Activated naive CD4-positive, alpha-beta T cell treated with anti-CD3 and anti-CD28 coated beads, Interleukin-2, amount 10 ng/mL, durations not matched to agents 7 days and 5 days (primary cell): ENCODE results near the gene MAML3.

Source experiments
- CTCF ChIA-PET: fragments of 350-600 bp; sonication (Branson Sonifier 250); formaldehyde crosslinking; loops from one replicate; lab custom pipeline; 2021; ENCODE audit warnings: antibody characterized with exemption; lab: Charles Lee
- DNase-seq: peaks from one replicate; pipeline ENCODE4 v3.0.0-alpha.2; 2020
- H3K27ac Mint-ChIP-seq: one replicate; pipeline ENCODE4 v1.8.0; 2021; ENCODE audit warnings: mild to moderate bottlenecking, moderate library complexity, mixed read lengths
- H3K27me3 Mint-ChIP-seq: one replicate; pipeline ENCODE4 v1.8.0; 2021; ENCODE audit warnings: mild to moderate bottlenecking, mixed read lengths
- H3K36me3 Mint-ChIP-seq: one replicate; pipeline ENCODE4 v1.8.0; 2021; ENCODE audit warnings: mixed read lengths
- H3K4me1 Mint-ChIP-seq: one replicate; pipeline ENCODE4 v1.8.0; 2021; ENCODE audit warnings: mixed read lengths
- H3K4me3 Mint-ChIP-seq: one replicate; pipeline ENCODE4 v1.8.0; 2021; ENCODE audit warnings: mild to moderate bottlenecking, moderate library complexity, mixed read lengths
- H3K9me3 Mint-ChIP-seq: one replicate; pipeline ENCODE4 v1.8.0; 2021; ENCODE audit warnings: mixed read lengths

The MAML3 gene

DNA sequence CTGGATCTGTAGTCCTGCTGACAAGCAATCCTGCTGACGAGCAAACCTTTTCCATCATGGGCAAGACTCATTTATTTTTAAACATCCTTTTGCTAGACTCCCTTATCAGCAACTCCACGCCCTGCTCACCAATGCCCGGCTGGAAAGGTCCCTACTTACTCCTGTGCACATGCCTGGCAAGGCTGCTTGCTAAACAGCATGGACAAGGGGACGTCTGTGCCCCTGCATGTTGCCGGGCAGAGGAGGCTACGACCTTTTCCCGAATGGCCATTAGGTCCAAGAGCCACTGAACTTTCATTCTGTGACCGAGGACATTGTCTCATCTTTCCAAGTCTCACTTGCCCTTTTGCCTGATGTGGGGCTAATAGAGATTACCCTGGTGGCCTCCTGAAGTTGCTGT, 389.8 kb downstream of the MAML3 start:
- H3K9me3 Mint-ChIP-seq: no peaks in the 10 kb centered on the region
- H3K4me1 Mint-ChIP-seq: no peaks in the 10 kb centered on the region
- no peak overlapping the region for H3K27ac Mint-ChIP-seq
- H3K27me3 Mint-ChIP-seq: peaks cover 24% of the 10 kb centered on the region
- no peak overlapping the region for H3K4me3 Mint-ChIP-seq
- DNase-seq: no peak
- H3K36me3 Mint-ChIP-seq: no peaks in the 10 kb centered on the region
- CTCF ChIA-PET: no interaction called here

- Mint-ChIP-seq H3K9me3 (no peaks in the 10 kb centered on the region), H3K27me3 (peaks cover 26% of the 10 kb centered on the region), H3K36me3 (no peaks in the 10 kb centered on the region), H3K4me1 (no peaks in the 10 kb centered on the region), H3K4me3 (no peak overlapping the region), H3K27ac (no peak overlapping the region)
- CTCF ChIA-PET: no interaction called here
- DNase-seq: no peak
Measured at GRCh38 chr4:139763672-139764071, 390.3 kb downstream of the MAML3 start.

DNA sequence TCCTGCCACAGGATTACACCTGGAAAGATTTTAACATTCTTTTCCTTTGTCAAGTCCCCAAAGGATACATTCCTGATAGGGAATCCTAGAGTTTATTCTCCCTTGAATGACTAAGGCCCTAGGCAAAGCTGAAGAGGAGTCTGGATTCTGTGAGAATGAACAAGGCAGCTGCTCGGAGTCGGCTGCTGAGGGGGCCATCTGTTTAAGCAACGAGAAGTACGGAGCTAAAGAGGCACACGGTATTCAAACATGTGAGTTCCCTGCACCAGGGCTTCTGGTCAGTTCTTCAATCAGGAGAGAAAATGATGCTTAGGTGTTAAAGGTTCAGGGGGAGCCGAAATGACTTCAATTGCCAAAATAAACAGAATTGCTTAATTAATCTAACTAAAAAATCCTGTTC, 390.8 kb downstream of the MAML3 start:
- CTCF ChIA-PET: no interaction called here

GRCh38 chr4:139762720-139763119, 391.3 kb downstream of the MAML3 start:
- Mint-ChIP-seq H3K36me3 (no peaks in the 10 kb centered on the region), H3K27me3 (peaks cover 29% of the 10 kb centered on the region), H3K4me3 (no peak overlapping the region), H3K27ac (no peak overlapping the region), H3K9me3 (no peaks in the 10 kb centered on the region), H3K4me1 (no peaks in the 10 kb centered on the region)
- DNase-seq: no peak
- CTCF ChIA-PET: no interaction called here

More for the DNA sequence above, 390.8 kb downstream of the MAML3 start:
- Mint-ChIP-seq H3K27me3 (peaks cover 26% of the 10 kb centered on the region), H3K9me3 (no peaks in the 10 kb centered on the region), H3K27ac (no peak overlapping the region), H3K4me1 (no peaks in the 10 kb centered on the region), H3K4me3 (no peak overlapping the region), H3K36me3 (no peaks in the 10 kb centered on the region)
- DNase-seq: no peak

- CTCF ChIA-PET: no interaction called here
- Mint-ChIP-seq H3K4me3 (no peak overlapping the region), H3K36me3 (no peaks in the 10 kb centered on the region), H3K27ac (no peak overlapping the region), H3K9me3 (no peaks in the 10 kb centered on the region), H3K4me1 (no peaks in the 10 kb centered on the region), H3K27me3 (peaks cover 29% of the 10 kb centered on the region)
- no peak for DNase-seq
Measured at GRCh38 chr4:139761461-139761860, 392.5 kb downstream of the MAML3 start.

DNA sequence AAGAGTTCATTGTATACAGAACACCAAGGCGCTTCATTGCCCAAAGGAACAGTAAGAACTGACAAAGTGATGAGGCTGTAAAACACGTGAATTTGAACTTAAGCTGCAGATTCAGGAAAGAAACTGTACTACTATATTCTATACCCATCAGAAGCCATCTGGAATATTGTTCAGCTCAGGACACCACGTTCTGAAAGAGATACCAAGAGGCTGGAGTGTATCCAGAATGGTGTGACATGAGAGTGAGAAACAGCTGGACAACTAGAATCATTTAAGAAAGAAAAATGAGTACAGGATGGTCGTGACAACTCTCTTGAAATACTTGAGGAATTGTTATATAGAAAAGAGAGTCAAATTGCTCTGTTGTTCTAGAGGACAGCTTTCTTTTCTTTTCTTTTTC, 393.4 kb downstream of the MAML3 start:
- Mint-ChIP-seq H3K36me3 (no peaks in the 10 kb centered on the region), H3K4me1 (no peaks in the 10 kb centered on the region), H3K27ac (no peak overlapping the region), H3K27me3 (peaks cover 28% of the 10 kb centered on the region), H3K4me3 (no peak overlapping the region), H3K9me3 (no peaks in the 10 kb centered on the region)
- CTCF ChIA-PET: interaction anchor here (0.7 to 1.3 kb wide), 2 partner anchors 103 to 104 kb away, joined by 3 read pairs; no protein-coding TSS in a partner anchor
- no peak for DNase-seq

- CTCF ChIA-PET: no interaction called here
- no peaks in the 10 kb centered on the region for H3K36me3 Mint-ChIP-seq
Measured at GRCh38 chr4:139759097-139759496, 394.9 kb downstream of the MAML3 start.

GRCh38 chr4:139756391-139757180, 397.4 kb downstream of the MAML3 start:
- H3K4me1 Mint-ChIP-seq: no peaks in the 10 kb centered on the region
- no peaks in the 10 kb centered on the region for H3K9me3 Mint-ChIP-seq
- no peak overlapping the region for H3K4me3 Mint-ChIP-seq
- CTCF ChIA-PET: interaction anchor here (0.7 kb wide), 1 partner anchor 358 kb away, joined by 3 read pairs; no protein-coding TSS in a partner anchor
- DNase-seq: no peak
- peaks cover 32% of the 10 kb centered on the region for H3K27me3 Mint-ChIP-seq
- no peak overlapping the region for H3K27ac Mint-ChIP-seq
- H3K36me3 Mint-ChIP-seq: no peaks in the 10 kb centered on the region

More at GRCh38 chr4:139759097-139759496, 394.9 kb downstream of the MAML3 start:
- no peak for DNase-seq
- Mint-ChIP-seq H3K4me3 (no peak overlapping the region), H3K27me3 (peaks cover 28% of the 10 kb centered on the region), H3K4me1 (no peaks in the 10 kb centered on the region), H3K9me3 (no peaks in the 10 kb centered on the region), H3K27ac (no peak overlapping the region)

DNA sequence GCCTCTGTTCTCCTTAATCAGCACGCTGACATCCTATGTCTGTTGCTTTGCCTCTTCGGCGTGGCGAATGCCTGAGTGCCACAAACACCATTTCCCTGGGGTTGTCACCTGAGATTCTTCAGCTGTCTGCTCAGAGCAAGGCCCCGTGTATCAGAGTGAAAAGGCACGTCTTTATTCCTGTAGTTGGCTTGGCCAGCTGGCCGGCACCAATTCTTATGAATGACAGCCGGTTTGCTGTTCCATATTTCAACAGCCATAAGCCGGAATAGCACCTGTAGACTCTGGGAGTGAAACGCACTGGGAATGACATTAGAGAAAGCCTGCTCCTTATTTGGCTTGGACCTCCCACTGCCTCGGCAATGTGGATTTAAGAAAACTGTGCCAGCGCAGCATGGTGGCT, 399.0 kb downstream of the MAML3 start:
- H3K9me3 Mint-ChIP-seq: no peaks in the 10 kb centered on the region
- CTCF ChIA-PET: no interaction called here
- no peak for DNase-seq
- no peak overlapping the region for H3K4me3 Mint-ChIP-seq
- no peak overlapping the region for H3K27ac Mint-ChIP-seq
- no peaks in the 10 kb centered on the region for H3K36me3 Mint-ChIP-seq
- peaks cover 19% of the 10 kb centered on the region for H3K27me3 Mint-ChIP-seq
- H3K4me1 Mint-ChIP-seq: no peaks in the 10 kb centered on the region

GRCh38 chr4:139753686-139754085, 400.3 kb downstream of the MAML3 start:
- CTCF ChIA-PET: no interaction called here
- H3K4me1 Mint-ChIP-seq: no peaks in the 10 kb centered on the region
- H3K36me3 Mint-ChIP-seq: no peaks in the 10 kb centered on the region
- H3K9me3 Mint-ChIP-seq: no peaks in the 10 kb centered on the region
- H3K4me3 Mint-ChIP-seq: no peak overlapping the region
- no peak for DNase-seq
- no peak overlapping the region for H3K27ac Mint-ChIP-seq
- H3K27me3 Mint-ChIP-seq: peaks cover 13% of the 10 kb centered on the region

- no peak for DNase-seq
- no peaks in the 10 kb centered on the region for H3K9me3 Mint-ChIP-seq
- H3K36me3 Mint-ChIP-seq: no peaks in the 10 kb centered on the region
- no peak overlapping the region for H3K4me3 Mint-ChIP-seq
- no peaks in the 10 kb centered on the region for H3K4me1 Mint-ChIP-seq
- H3K27ac Mint-ChIP-seq: no peak overlapping the region
- H3K27me3 Mint-ChIP-seq: peaks cover 7% of the 10 kb centered on the region
- CTCF ChIA-PET: interaction anchor here (1.0 kb wide), 1 partner anchor 16 kb away, joined by 3 read pairs; no protein-coding TSS in a partner anchor
Measured at GRCh38 chr4:139749835-139750498, 404.0 kb downstream of the MAML3 start.

GRCh38 chr4:139749338-139749737, 404.6 kb downstream of the MAML3 start:
- peaks cover 4% of the 10 kb centered on the region for H3K27me3 Mint-ChIP-seq
- CTCF ChIA-PET: interaction anchor here (1.0 kb wide), 1 partner anchor 15 kb away, joined by 3 read pairs; no protein-coding TSS in a partner anchor

DNA sequence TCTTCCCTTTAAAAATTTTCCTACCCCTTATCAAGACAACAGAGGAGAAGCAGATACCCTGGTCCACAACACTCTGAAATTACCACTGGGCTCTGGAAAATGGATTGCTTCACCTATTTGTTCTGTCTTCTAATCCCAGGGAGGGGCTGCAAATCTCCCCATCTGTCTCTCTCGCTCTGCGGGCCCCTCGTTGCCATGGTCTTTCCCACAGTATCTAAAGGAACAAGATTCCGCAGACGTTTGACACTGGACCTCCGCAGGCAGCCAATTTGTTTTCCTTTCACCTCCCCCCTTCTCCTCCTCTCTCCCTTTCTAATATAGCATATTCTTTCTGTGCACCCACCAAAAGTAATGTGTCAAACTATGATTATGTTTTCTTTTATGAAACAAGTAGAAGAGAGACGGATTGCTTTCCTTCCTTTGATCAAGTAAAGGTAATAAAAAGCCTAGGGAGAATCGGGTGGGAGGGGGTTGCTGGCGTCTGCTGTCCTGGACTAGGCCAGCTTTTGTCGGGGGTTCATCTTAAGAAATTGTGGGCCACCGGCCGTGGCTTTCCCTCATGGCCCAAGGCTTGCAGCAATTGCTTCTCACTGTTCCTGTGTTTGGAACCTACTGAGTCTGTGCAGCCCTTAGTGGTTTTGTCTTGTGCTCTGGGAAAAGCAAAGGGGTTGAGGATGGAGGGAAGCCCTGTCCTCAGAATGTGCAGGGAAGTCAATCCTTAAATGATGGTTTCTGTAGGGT, 407.4 kb downstream of the MAML3 start:
- H3K36me3 Mint-ChIP-seq: no peaks in the 10 kb centered on the region
- no peak overlapping the region for H3K4me3 Mint-ChIP-seq
- CTCF ChIA-PET: no interaction called here
- H3K27me3 Mint-ChIP-seq: no peaks in the 10 kb centered on the region
- no peaks in the 10 kb centered on the region for H3K9me3 Mint-ChIP-seq
- no peak overlapping the region for H3K27ac Mint-ChIP-seq
- no peaks in the 10 kb centered on the region for H3K4me1 Mint-ChIP-seq
- no peak for DNase-seq

More at GRCh38 chr4:139749338-139749737, 404.6 kb downstream of the MAML3 start:
- DNase-seq: no peak
- H3K9me3 Mint-ChIP-seq: no peaks in the 10 kb centered on the region
- H3K4me1 Mint-ChIP-seq: no peaks in the 10 kb centered on the region
- no peak overlapping the region for H3K27ac Mint-ChIP-seq
- H3K4me3 Mint-ChIP-seq: no peak overlapping the region
- H3K36me3 Mint-ChIP-seq: no peaks in the 10 kb centered on the region

DNA sequence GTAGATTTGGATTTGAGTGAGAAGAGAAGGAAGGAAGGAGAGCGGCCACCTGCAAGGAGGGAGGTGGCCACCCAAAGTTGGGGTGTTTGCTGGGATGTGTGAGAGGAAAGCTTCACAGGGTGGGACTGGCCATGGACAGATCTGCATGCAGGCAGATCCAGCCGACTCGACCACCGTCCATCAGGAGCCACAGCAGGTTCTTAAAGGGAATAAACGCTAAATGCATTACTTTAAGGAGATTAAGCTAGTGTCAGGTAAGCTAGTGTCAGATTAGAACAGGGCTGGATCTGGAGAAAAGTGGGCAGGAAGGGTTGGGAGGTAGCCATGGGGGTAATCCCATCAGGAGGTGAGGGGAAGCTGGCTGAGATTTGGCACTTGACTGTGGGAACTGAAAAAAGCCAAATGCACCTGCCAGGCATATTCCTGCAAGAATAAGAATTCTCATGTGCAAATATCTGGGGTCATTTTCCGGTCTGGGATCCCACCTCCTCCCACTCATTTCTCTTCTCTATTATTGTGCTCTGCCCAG, 408.8 kb downstream of the MAML3 start:
- CTCF ChIA-PET: interaction anchor here (0.6 kb wide), 1 partner anchor 195 kb away, joined by 3 read pairs; no protein-coding TSS in a partner anchor
- Mint-ChIP-seq H3K4me3 (no peak overlapping the region), H3K27me3 (peaks cover 7% of the 10 kb centered on the region), H3K9me3 (no peaks in the 10 kb centered on the region), H3K4me1 (no peaks in the 10 kb centered on the region), H3K36me3 (no peaks in the 10 kb centered on the region), H3K27ac (no peak overlapping the region)
- no peak for DNase-seq
